Epithelial cell of proximal tubule (primary cell): ENCODE data around the gene SACM1L. TPM values are rescaled to one million over a fixed set of nuclear protein-coding genes. Genes with fewer than 3 reads are reported as not detected.
A peak's percentile ranks its signal among the peaks of the same experiment; 100 is the strongest.

Source experiments
- DNase-seq: peaks from one replicate; pipeline ENCODE4 v3.0.0-alpha.2; 2011; ENCODE audit warnings: low read depth
- H3K4me3 ChIP-seq: 2 replicates; pipeline ENCODE4 v1.5.1; 2011; ENCODE audit warnings: low read depth, mild to moderate bottlenecking, low read length
- total RNA-seq: library from RNA; depleted of rRNA; stranded (reverse); fragments of >200 nt; gene quantifications from 2 replicates; pipeline ENCODE4 v1.2.3, GENCODE V29; 2015
- TF ChIP-seq, protein P1 (sequence below): conservative IDR thresholded peaks from 2 replicates; pipeline ENCODE4 v1.5.1; 2012; ENCODE audit warnings: low read depth, mild to moderate bottlenecking, low read length

The SACM1L gene
- total RNA-seq, 1 donor from 2014 or later = 15.2 TPM

DNA sequence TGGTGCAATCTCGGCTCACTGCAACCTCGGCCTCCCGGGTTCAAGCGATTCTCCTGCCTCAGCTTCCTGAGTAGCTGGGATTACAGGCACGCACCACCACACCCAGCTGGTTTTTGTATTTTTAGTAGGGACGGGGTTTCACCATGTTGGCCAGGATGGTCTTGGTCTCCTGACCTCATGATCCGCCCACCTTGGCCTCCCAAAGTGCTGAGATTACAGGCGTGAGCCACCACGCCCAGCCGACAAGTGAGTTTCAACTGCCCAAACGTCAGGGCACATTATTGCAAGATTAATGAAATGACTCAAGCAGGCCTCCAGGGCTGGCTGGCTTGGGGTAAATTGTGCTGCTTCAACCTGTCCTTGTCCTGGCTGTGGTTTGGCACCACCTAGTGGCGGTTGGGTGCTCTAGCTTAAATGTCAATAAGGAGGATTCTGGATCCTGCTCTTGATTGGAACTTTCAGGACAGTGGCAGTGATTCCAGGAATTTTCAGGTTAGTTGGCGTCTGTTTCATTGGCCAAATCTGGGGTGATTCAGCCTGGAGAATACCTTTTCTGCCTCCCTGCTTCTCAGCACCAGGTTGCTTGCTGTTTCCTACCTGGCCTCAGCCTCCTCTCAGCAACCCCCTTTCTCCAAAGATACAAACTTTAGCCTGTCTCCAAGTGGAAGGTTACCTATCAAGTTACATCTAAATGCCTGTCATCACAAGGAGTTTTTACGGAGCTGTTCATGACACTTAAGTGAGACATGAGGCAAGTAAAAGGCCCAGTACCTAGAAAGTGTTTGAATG is 32.4 kb upstream of the SACM1L start:
- TF ChIP-seq, protein P1, sequence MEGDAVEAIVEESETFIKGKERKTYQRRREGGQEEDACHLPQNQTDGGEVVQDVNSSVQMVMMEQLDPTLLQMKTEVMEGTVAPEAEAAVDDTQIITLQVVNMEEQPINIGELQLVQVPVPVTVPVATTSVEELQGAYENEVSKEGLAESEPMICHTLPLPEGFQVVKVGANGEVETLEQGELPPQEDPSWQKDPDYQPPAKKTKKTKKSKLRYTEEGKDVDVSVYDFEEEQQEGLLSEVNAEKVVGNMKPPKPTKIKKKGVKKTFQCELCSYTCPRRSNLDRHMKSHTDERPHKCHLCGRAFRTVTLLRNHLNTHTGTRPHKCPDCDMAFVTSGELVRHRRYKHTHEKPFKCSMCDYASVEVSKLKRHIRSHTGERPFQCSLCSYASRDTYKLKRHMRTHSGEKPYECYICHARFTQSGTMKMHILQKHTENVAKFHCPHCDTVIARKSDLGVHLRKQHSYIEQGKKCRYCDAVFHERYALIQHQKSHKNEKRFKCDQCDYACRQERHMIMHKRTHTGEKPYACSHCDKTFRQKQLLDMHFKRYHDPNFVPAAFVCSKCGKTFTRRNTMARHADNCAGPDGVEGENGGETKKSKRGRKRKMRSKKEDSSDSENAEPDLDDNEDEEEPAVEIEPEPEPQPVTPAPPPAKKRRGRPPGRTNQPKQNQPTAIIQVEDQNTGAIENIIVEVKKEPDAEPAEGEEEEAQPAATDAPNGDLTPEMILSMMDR = peak; percentile 97
- no peak overlapping the region for H3K4me3 ChIP-seq
- DNase-seq = peak; percentile 68

DNA sequence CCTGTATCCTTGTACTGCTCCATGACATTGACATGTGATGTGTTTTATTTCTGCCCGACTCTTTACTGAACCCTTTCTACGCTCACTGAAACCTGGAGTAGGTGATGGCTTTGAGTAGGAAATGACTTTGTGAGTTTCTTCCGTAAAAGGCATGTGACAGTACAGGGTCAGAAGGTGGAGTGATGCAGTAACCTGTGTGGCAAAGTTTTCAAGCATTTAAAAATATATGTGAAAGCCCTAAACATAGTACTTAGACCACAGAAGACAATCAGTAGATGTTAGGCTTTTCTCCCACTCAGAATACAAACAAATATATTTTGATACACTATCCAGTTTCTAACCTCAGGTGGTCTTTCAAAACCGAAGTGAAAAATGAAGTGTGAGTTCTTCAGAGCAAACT is 31.3 kb upstream of the SACM1L start:
- TF ChIP-seq, protein P1 = no peak
- DNase-seq = no peak

DNA sequence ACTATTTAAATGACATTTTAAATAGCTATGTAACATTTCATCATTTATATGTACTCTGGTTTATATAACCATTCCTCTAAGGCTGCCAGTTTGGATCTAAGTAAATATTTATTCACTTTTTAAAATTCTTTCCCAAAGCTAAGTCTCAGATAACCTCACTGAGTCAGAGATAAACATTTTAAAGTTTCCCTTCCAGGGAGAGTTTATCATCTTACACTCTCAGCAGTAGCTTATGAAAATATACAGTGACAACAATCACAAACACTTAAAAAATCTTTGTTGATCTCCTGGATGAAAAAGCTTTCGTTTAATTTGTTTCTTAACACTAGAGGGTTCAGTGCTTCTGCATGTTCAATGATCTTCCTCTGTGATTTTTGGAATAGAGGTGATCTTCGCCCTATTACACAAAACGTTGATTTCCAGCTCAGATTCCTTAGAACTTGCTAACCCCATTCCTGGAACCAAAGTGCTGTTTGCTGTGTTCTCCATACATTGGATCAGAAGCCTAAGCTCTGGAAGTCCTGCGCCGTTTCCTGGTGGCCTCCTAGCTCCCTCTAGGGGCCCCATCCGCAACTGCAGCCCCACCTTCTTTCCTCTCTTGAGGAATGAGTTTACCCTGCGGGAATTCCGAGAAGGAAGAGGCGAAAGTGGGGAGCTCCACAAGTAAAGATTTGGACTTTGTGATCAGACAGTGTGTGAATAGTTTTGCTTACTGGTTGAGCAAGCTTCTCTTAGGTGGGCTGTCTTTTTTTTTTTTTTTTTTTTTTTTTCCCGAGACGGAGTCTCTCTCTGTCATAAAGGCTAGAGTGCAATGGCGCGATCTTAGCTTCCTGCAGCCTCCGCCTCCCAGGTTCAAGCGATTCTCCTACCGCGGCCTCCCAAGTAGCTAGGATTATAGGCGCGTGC is 29.3 kb upstream of the SACM1L start:
- TF ChIP-seq, protein P1 = peak; percentile 99
- no peak for DNase-seq
- H3K4me3 ChIP-seq = no peak overlapping the region

More for the DNA sequence above, 31.3 kb upstream of the SACM1L start:
- H3K4me3 ChIP-seq = no peak overlapping the region

DNA sequence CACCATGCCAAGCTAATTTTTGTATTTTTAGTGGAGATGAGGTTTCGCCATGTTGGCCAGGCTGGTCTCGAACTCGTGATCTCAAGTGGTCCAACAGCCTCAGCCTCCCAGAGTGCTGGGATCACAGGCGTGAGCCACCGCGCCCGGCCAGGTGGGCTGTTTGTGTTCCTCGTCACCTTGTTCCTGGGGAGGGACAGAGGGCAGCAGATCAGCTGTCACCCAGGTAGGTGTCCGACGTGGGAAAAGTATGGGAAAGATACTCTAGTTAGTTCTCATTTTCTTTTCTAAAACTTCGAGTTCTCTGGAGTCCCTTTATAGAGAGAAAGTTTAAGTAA is 28.7 kb upstream of the SACM1L start:
- TF ChIP-seq, protein P1 = no peak
- H3K4me3 ChIP-seq = no peak overlapping the region
- DNase-seq = no peak

DNA sequence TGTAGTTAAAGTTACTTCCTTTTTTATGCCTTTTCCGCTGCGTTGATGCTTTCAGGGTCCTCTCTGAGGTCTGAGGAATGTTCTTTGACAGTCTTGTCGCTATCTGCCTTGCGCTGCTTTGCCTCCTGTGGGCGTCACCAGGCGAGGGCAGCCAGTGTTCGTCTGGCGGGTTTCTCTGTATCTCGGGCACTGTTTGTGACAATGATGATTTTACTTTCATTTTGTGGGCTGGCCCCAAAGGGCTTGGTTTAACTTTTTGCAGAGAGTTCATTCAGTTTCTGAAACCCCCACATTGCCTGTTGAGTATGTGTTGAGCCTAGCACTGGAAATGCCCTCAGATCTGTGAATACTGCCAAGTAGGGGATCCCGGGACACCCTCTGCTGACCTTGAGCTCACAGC is 24.6 kb upstream of the SACM1L start:
- no peak overlapping the region for H3K4me3 ChIP-seq
- no peak for DNase-seq
- TF ChIP-seq, protein P1 = no peak

DNA sequence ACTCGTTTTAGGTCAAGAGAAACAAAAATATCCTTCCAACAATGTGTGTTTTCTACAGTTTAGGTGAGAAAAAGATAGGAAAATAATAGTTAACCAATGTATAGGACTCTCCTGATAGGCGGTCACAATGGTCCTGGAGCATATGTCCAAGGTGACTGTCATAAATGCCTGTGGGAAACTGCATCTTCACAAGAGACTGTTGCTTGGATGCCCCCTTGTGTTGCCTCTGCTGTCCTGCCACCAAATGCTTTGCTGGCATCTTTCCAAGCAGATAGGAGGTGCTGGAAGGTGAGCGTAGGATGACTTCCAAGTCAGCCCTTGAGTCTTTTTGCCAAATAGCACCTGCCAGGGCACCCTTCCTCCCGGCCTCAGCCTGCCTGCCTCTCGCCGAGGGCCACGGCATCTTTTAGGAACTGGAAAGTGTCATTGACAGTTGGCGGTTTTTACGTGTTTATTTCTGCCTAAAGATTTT is 24.1 kb upstream of the SACM1L start:
- TF ChIP-seq, protein P1 = peak; percentile 70
- DNase-seq = no peak
- H3K4me3 ChIP-seq = no peak overlapping the region
